HEK293 (cell line): ENCODE measurements around the gene KRT81.

Experiments used
- EGR2 ChIP-seq: fragments of 450-650 bp; formaldehyde crosslinking; IDR thresholded peaks from 2 replicates; pipeline ENCODE4 v1.5.1; 2016; ENCODE audit warnings: low read depth, missing biosample characterization, missing genetic modification characterization
- GLIS2 ChIP-seq: fragments of 450-650 bp; formaldehyde crosslinking; IDR thresholded peaks from 2 replicates; pipeline ENCODE4 v1.5.1; 2016; ENCODE audit warnings: missing biosample characterization, missing genetic modification characterization
- KLF16 ChIP-seq: fragments of 450-650 bp; formaldehyde crosslinking; IDR thresholded peaks from 2 replicates; pipeline ENCODE4 v1.5.1; 2017; ENCODE audit warnings: missing biosample characterization, missing genetic modification characterization
- PATZ1 ChIP-seq: fragments of 450-650 bp; formaldehyde crosslinking; IDR thresholded peaks from 2 replicates; pipeline ENCODE4 v1.5.1; 2016; ENCODE audit warnings: missing biosample characterization, missing genetic modification characterization
- ZBTB11 ChIP-seq: fragments of 450-650 bp; formaldehyde crosslinking; conservative IDR thresholded peaks from 2 replicates; pipeline ENCODE4 v1.5.1; 2016; ENCODE audit warnings: low read depth, missing biosample characterization, missing genetic modification characterization
- ZBTB17 ChIP-seq: fragments of 450-650 bp; formaldehyde crosslinking; IDR thresholded peaks from 2 replicates; pipeline ENCODE4 v1.5.1; 2016; ENCODE audit warnings: missing biosample characterization, missing genetic modification characterization
- ZBTB20 ChIP-seq: fragments of 450-650 bp; formaldehyde crosslinking; IDR thresholded peaks from 2 replicates; pipeline ENCODE4 v1.5.1; 2016; ENCODE audit warnings: missing biosample characterization, missing genetic modification characterization
- ZBTB21 ChIP-seq: fragments of 450-650 bp; formaldehyde crosslinking; IDR thresholded peaks from 2 replicates; pipeline ENCODE4 v1.5.1; 2017; ENCODE audit warnings: missing biosample characterization, missing genetic modification characterization
- ZFHX2 ChIP-seq: fragments of 450-650 bp; formaldehyde crosslinking; conservative IDR thresholded peaks from 2 replicates; pipeline ENCODE4 v1.5.1; 2016; ENCODE audit warnings: missing biosample characterization, missing genetic modification characterization
- ZNF10 ChIP-seq: fragments of 450-650 bp; formaldehyde crosslinking; IDR thresholded peaks from 2 replicates; pipeline ENCODE4 v1.5.1; 2017; ENCODE audit warnings: missing biosample characterization, missing genetic modification characterization
- ZNF146 ChIP-seq: fragments of 450-650 bp; formaldehyde crosslinking; IDR thresholded peaks from 2 replicates; pipeline ENCODE4 v1.5.1; 2016; ENCODE audit warnings: missing biosample characterization, missing genetic modification characterization
- ZNF157 ChIP-seq: fragments of 450-650 bp; formaldehyde crosslinking; IDR thresholded peaks from 2 replicates; pipeline ENCODE4 v1.5.1; 2016; ENCODE audit warnings: missing biosample characterization, missing genetic modification characterization
- ZNF211 ChIP-seq: fragments of 450-650 bp; formaldehyde crosslinking; IDR thresholded peaks from 2 replicates; pipeline ENCODE4 v1.5.1; 2016; ENCODE audit warnings: low read depth, missing biosample characterization, missing genetic modification characterization
- ZNF214 ChIP-seq: fragments of 450-650 bp; formaldehyde crosslinking; IDR thresholded peaks from 2 replicates; pipeline ENCODE4 v1.5.1; 2017; ENCODE audit warnings: missing biosample characterization, mild to moderate bottlenecking, missing genetic modification characterization, borderline replicate concordance
- ZNF223 ChIP-seq: fragments of 450-650 bp; formaldehyde crosslinking; IDR thresholded peaks from 2 replicates; pipeline ENCODE4 v1.5.1; 2016; ENCODE audit warnings: missing biosample characterization, missing genetic modification characterization
- ZNF23 ChIP-seq: fragments of 450-650 bp; formaldehyde crosslinking; IDR thresholded peaks from 2 replicates; pipeline ENCODE4 v1.5.1; 2016; ENCODE audit warnings: missing biosample characterization, missing genetic modification characterization, borderline replicate concordance
- ZNF335 ChIP-seq: fragments of 450-650 bp; formaldehyde crosslinking; conservative IDR thresholded peaks from 2 replicates; pipeline ENCODE4 v1.5.1; 2016; ENCODE audit warnings: missing biosample characterization, missing genetic modification characterization
- ZNF350 ChIP-seq: fragments of 450-650 bp; formaldehyde crosslinking; IDR thresholded peaks from 2 replicates; pipeline ENCODE4 v1.5.0; 2017; ENCODE audit warnings: missing biosample characterization, mild to moderate bottlenecking, missing genetic modification characterization
- ZNF513 ChIP-seq: fragments of 450-650 bp; IDR thresholded peaks from 2 replicates; pipeline ENCODE4 v1.5.1; 2018; ENCODE audit warnings: missing biosample characterization, missing genetic modification characterization
- ZNF544 ChIP-seq: fragments of 450-650 bp; formaldehyde crosslinking; IDR thresholded peaks from 2 replicates; pipeline ENCODE4 v1.5.0; 2017; ENCODE audit warnings: missing biosample characterization, missing genetic modification characterization
- ZNF558 ChIP-seq: fragments of 450-650 bp; formaldehyde crosslinking; IDR thresholded peaks from 2 replicates; pipeline ENCODE4 v1.5.1; 2016; ENCODE audit warnings: missing biosample characterization, missing genetic modification characterization
- ZNF629 ChIP-seq: fragments of 450-650 bp; formaldehyde crosslinking; IDR thresholded peaks from 2 replicates; pipeline ENCODE4 v1.5.1; 2017; ENCODE audit warnings: missing biosample characterization, missing genetic modification characterization
- ZNF660 ChIP-seq: fragments of 450-650 bp; IDR thresholded peaks from 2 replicates; pipeline ENCODE4 v1.5.1; 2018; ENCODE audit warnings: missing biosample characterization, mild to moderate bottlenecking, missing genetic modification characterization
- ZNF692 ChIP-seq: fragments of 450-650 bp; formaldehyde crosslinking; IDR thresholded peaks from 2 replicates; pipeline ENCODE4 v1.5.1; 2016; ENCODE audit warnings: missing biosample characterization, missing genetic modification characterization
- ZNF76 ChIP-seq: fragments of 450-650 bp; formaldehyde crosslinking; IDR thresholded peaks from 2 replicates; pipeline ENCODE4; 2016; ENCODE audit warnings: low read depth, missing biosample characterization, missing genetic modification characterization, borderline replicate concordance

The KRT81 gene

GRCh38 chr12:52247622-52248540, 43.5 kb downstream of the KRT81 start (continued):
- no peak for TF ChIP-seq ZBTB11
- TF ChIP-seq ZNF157 (tag by site-specific recombination), result no peak
- no peak for TF ChIP-seq GLIS2
- peak; percentile 86 for TF ChIP-seq EGR2 (tag by site-specific recombination)
- 0 out of 2 replicates have a peak, but pooled peaks have one; percentile 6 for TF ChIP-seq ZBTB17 (tag by site-specific recombination)
- no peak for TF ChIP-seq ZNF211 (tag by site-specific recombination)
- no peak for TF ChIP-seq ZNF350 (tag by site-specific recombination)
- TF ChIP-seq ZNF214 (tag by site-specific recombination), result no peak
- TF ChIP-seq ZNF223, result no peak
- no peak for TF ChIP-seq ZNF10 (tag by site-specific recombination)
- no peak for TF ChIP-seq ZNF513 (tag by site-specific recombination)
- peak; percentile 17; the same call in 1 of the 2 replicates for TF ChIP-seq ZBTB20 (tag by site-specific recombination)
- TF ChIP-seq ZFHX2 (tag by site-specific recombination), result peak; percentile 81
- TF ChIP-seq KLF16, result no peak
- no peak for TF ChIP-seq ZNF558 (tag by site-specific recombination)
- no peak for TF ChIP-seq PATZ1 (tag by site-specific recombination)
- TF ChIP-seq ZNF335 (tag by site-specific recombination), result peak; percentile 39
- no peak for TF ChIP-seq ZNF23 (tag by site-specific recombination)
- TF ChIP-seq ZNF629 (tag by site-specific recombination), result no peak
- TF ChIP-seq ZNF76 (tag by site-specific recombination), result no peak
- TF ChIP-seq ZNF146 (tag by site-specific recombination), result no peak
- TF ChIP-seq ZNF544 (tag by site-specific recombination), result no peak
- 0 out of 2 replicates have a peak, but pooled peaks have one; percentile 2 for TF ChIP-seq ZNF660 (tag by site-specific recombination)
- no peak for TF ChIP-seq ZBTB21 (tag by site-specific recombination)
- TF ChIP-seq ZNF692, result no peak
